ENCODE measurements around the gene SDSL. TPM values are rescaled to one million over a fixed set of nuclear protein-coding genes. Genes with fewer than 3 reads are reported as not detected.

Gene SDSL
- total RNA-seq, 2 experiments from 2014 or later, result 0.47 to 0.50 TPM

GRCh38 chr12:113390064-113391043, 31.8 kb upstream of the SDSL start:
- ChIA-PET CTCF (no interaction called here), POLR2A (no interaction called here)
- Histone ChIP-seq H3K27me3 (ENCODE audit: control insufficient read depth in 1 of 2, insufficient read depth in 2 of 2, low read length in 2 of 2) (no peaks in the 10 kb centered on the region), H3K9me3 (ENCODE audit: control insufficient read depth in 1 of 2, insufficient read depth in 1 of 2, low read length in 2 of 2) (peaks cover 0 to 8% of the 10 kb centered on the region in 2 experiments), H3K27ac (ENCODE audit: low read depth in 1 of 2, low read length in 2 of 2) (no peak overlapping the region), H3K36me3 (ENCODE audit: insufficient read depth, low read length) (peaks cover 18% of the 10 kb centered on the region), H3K4me3 (ENCODE audit: low read length) (no peak overlapping the region), H3K4me1 (ENCODE audit: insufficient read depth, low read length) (no peaks in the 10 kb centered on the region)
- ATAC-seq (ENCODE audit: poor library complexity) (no peak), DNase-seq (no peak)
- no peak overlapping the region for H3K27ac Mint-ChIP-seq
- no peaks in the 10 kb centered on the region for H3K9me3 Mint-ChIP-seq
- intact Hi-C loops (cut with DNase I, micrococcal nuclease), result no loop called here
- H3K36me3 Mint-ChIP-seq (ENCODE audit: low read depth), result peaks cover 25% of the 10 kb centered on the region
- no peak for TF ChIP-seq CTCF (IDR thresholded peaks at IDR 0.05)
- H3K4me1 Mint-ChIP-seq (ENCODE audit: low read depth), result no peaks in the 10 kb centered on the region
- H3K27me3 Mint-ChIP-seq, result no peaks in the 10 kb centered on the region
- H3K4me3 Mint-ChIP-seq, result no peak overlapping the region

GRCh38 chr12:113391145-113391544, 31.0 kb upstream of the SDSL start:
- H3K27me3 ChIP-seq (ENCODE audit: control insufficient read depth in 1 of 2, insufficient read depth in 2 of 2, low read length in 2 of 2), result no peaks in the 10 kb centered on the region
- Mint-ChIP-seq H3K9me3 (no peaks in the 10 kb centered on the region), H3K4me1 (ENCODE audit: low read depth) (no peaks in the 10 kb centered on the region), H3K27ac (no peak overlapping the region), H3K36me3 (ENCODE audit: low read depth) (peaks cover 18% of the 10 kb centered on the region), H3K4me3 (no peak overlapping the region), H3K27me3 (no peaks in the 10 kb centered on the region)
- peaks cover 18% of the 10 kb centered on the region for H3K36me3 ChIP-seq (ENCODE audit: insufficient read depth, low read length)
- H3K4me3 ChIP-seq (ENCODE audit: low read length), result no peak overlapping the region
- no peak overlapping the region for H3K27ac ChIP-seq (ENCODE audit: low read depth in 1 of 2, low read length in 2 of 2)
- POLR2A ChIA-PET, result no interaction called here
- H3K4me1 ChIP-seq (ENCODE audit: insufficient read depth, low read length), result no peaks in the 10 kb centered on the region
- ATAC-seq (ENCODE audit: poor library complexity) (no peak), DNase-seq (no peak)
- CTCF ChIA-PET, result no interaction called here
- intact Hi-C loops (cut with DNase I, micrococcal nuclease), result no loop called here
- H3K9me3 ChIP-seq (ENCODE audit: control insufficient read depth in 1 of 2, insufficient read depth in 1 of 2, low read length in 2 of 2), result peaks cover 0 to 14% of the 10 kb centered on the region in 2 experiments
- no peak for TF ChIP-seq CTCF (IDR thresholded peaks at IDR 0.05)

GRCh38 chr12:113391650-113392337, 30.4 kb upstream of the SDSL start:
- H3K36me3 Mint-ChIP-seq (ENCODE audit: low read depth), result peaks cover 17% of the 10 kb centered on the region
- intact Hi-C loops (cut with DNase I, micrococcal nuclease), result no loop called here
- Histone ChIP-seq H3K27ac (ENCODE audit: low read depth in 1 of 2, low read length in 2 of 2) (no peak overlapping the region), H3K27me3 (ENCODE audit: control insufficient read depth in 1 of 2, insufficient read depth in 2 of 2, low read length in 2 of 2) (no peaks in the 10 kb centered on the region), H3K4me3 (ENCODE audit: low read length) (no peak overlapping the region), H3K36me3 (ENCODE audit: insufficient read depth, low read length) (peaks cover 18% of the 10 kb centered on the region), H3K4me1 (ENCODE audit: insufficient read depth, low read length) (no peaks in the 10 kb centered on the region), H3K9me3 (ENCODE audit: control insufficient read depth in 1 of 2, insufficient read depth in 1 of 2, low read length in 2 of 2) (peaks cover 0 to 14% of the 10 kb centered on the region in 2 experiments)
- DNase-seq (no peak), ATAC-seq (ENCODE audit: poor library complexity) (no peak)
- no peaks in the 10 kb centered on the region for H3K9me3 Mint-ChIP-seq
- H3K4me1 Mint-ChIP-seq (ENCODE audit: low read depth), result no peaks in the 10 kb centered on the region
- POLR2A ChIA-PET, result no interaction called here
- TF ChIP-seq CTCF (IDR thresholded peaks at IDR 0.05), result no peak
- no peak overlapping the region for H3K27ac Mint-ChIP-seq
- H3K27me3 Mint-ChIP-seq, result no peaks in the 10 kb centered on the region
- CTCF ChIA-PET, result no interaction called here
- H3K4me3 Mint-ChIP-seq, result no peak overlapping the region
